HEK293 (cell line): ENCODE measurements around the gene SLC25A45.
A peak's percentile ranks its signal among the peaks of the same experiment; 100 is the strongest.

Experiments
- CTCF ChIA-PET: fragments of 350-600 bp; formaldehyde crosslinking; extraction: SDS; loops from one replicate; lab custom pipeline; 2021; ENCODE audit warnings: antibody characterized with exemption; lab: Yijun Ruan, JAX
- POLR2A ChIA-PET: fragments of 300-600 bp; formaldehyde crosslinking; extraction: SDS; loops from one replicate; lab custom pipeline; 2020; ENCODE audit warnings: antibody characterized with exemption, inconsistent platforms; lab: Yijun Ruan, JAX
- H3K27ac ChIP-seq: fragments of 200-500 bp; sonication (Bioruptor generic); 2 replicates; pipeline ENCODE4 v1.5.1; 2014; ENCODE audit warnings: low read depth, low read length, control low read depth, inconsistent platforms; ENCODE audit errors: extremely low read depth
- H3K36me3 ChIP-seq, 2 experiments: fragments of 200-500 bp in 1 of 2; sonication (Bioruptor generic) in 1 of 2; 1 replicate in 1 of 2; 2 replicates in 1 of 2; pipeline ENCODE4 v1.5.1; 2014 to 2017; ENCODE audit warnings: inconsistent platforms in 2 of 2, low read length in 2 of 2; ENCODE audit not compliant: control insufficient read depth in 2 of 2, insufficient read depth in 1 of 2
- H3K4me1 ChIP-seq: fragments of 200-500 bp; sonication (Bioruptor generic); 2 replicates; pipeline ENCODE4 v1.5.1; 2014; ENCODE audit warnings: mild to moderate bottlenecking, low read length, inconsistent platforms; ENCODE audit not compliant: control insufficient read depth, insufficient read depth
- H3K4me3 ChIP-seq: 2 replicates; pipeline ENCODE4 v1.5.1; 2011; ENCODE audit warnings: low read depth, mild to moderate bottlenecking, control low read depth, low read length, moderate library complexity
- H3K9me3 ChIP-seq: fragments of 200-500 bp; sonication (Bioruptor generic); 2 replicates; pipeline ENCODE4 v1.5.1; 2014; ENCODE audit warnings: low read depth, low read length, inconsistent platforms; ENCODE audit not compliant: control insufficient read depth, insufficient read depth
- INSM2 ChIP-seq: fragments of 450-650 bp; formaldehyde crosslinking; IDR thresholded peaks from 2 replicates; pipeline ENCODE4 v1.5.1; 2016; ENCODE audit warnings: missing biosample characterization, missing genetic modification characterization
- MYNN ChIP-seq: fragments of 450-650 bp; formaldehyde crosslinking; IDR thresholded peaks from 2 replicates; pipeline ENCODE4 v1.5.1; 2016; ENCODE audit warnings: missing biosample characterization, missing genetic modification characterization, borderline replicate concordance
- PRDM1 ChIP-seq: fragments of 450-650 bp; formaldehyde crosslinking; IDR thresholded peaks from 2 replicates; pipeline ENCODE4; 2016; ENCODE audit warnings: missing biosample characterization, missing genetic modification characterization
- TRIM28 ChIP-seq: IDR thresholded peaks from 2 replicates; pipeline ENCODE4 v1.6.1; 2011; ENCODE audit warnings: low read length, control low read depth, borderline replicate concordance
- ZFHX2 ChIP-seq: fragments of 450-650 bp; formaldehyde crosslinking; conservative IDR thresholded peaks from 2 replicates; pipeline ENCODE4 v1.5.1; 2016; ENCODE audit warnings: missing biosample characterization, missing genetic modification characterization
- ZNF184 ChIP-seq: fragments of 450-650 bp; IDR thresholded peaks from 2 replicates; pipeline ENCODE4 v1.5.1; 2018; ENCODE audit warnings: missing biosample characterization, mild to moderate bottlenecking, missing genetic modification characterization
- ZNF223 ChIP-seq: fragments of 450-650 bp; formaldehyde crosslinking; IDR thresholded peaks from 2 replicates; pipeline ENCODE4 v1.5.1; 2016; ENCODE audit warnings: missing biosample characterization, missing genetic modification characterization
- ZNF280D ChIP-seq: fragments of 450-650 bp; formaldehyde crosslinking; IDR thresholded peaks from 2 replicates; pipeline ENCODE4 v1.5.1; 2016; ENCODE audit warnings: missing biosample characterization, missing genetic modification characterization
- ZNF341 ChIP-seq: fragments of 450-650 bp; formaldehyde crosslinking; IDR thresholded peaks from 2 replicates; pipeline ENCODE4; 2016; ENCODE audit warnings: low read depth, missing biosample characterization, missing genetic modification characterization
- ZNF354C ChIP-seq: fragments of 450-650 bp; formaldehyde crosslinking; IDR thresholded peaks from 2 replicates; pipeline ENCODE4 v1.5.1; 2016; ENCODE audit warnings: missing biosample characterization, missing genetic modification characterization, low read depth, borderline replicate concordance
- ZNF510 ChIP-seq: fragments of 450-650 bp; formaldehyde crosslinking; IDR thresholded peaks from 2 replicates; pipeline ENCODE4 v1.5.1; 2018; ENCODE audit warnings: mild to moderate bottlenecking, missing genetic modification characterization, missing biosample characterization; ENCODE audit not compliant: insufficient replicate concordance
- ZNF701 ChIP-seq: fragments of 450-650 bp; formaldehyde crosslinking; IDR thresholded peaks from 2 replicates; pipeline ENCODE4 v1.5.1; 2016; ENCODE audit warnings: missing biosample characterization, missing genetic modification characterization
- ZNF707 ChIP-seq: fragments of 450-650 bp; formaldehyde crosslinking; IDR thresholded peaks from 2 replicates; pipeline ENCODE4 v1.5.1; 2016; ENCODE audit warnings: missing biosample characterization, missing genetic modification characterization
- ZNF843 ChIP-seq: fragments of 450-650 bp; formaldehyde crosslinking; IDR thresholded peaks from 2 replicates; pipeline ENCODE4 v1.5.1; 2016; ENCODE audit warnings: missing biosample characterization, missing genetic modification characterization

SLC25A45 gene

GRCh38 chr11:65341856-65342255 is 40.6 kb downstream of the SLC25A45 start (continued):
- TF ChIP-seq TRIM28 (no peak), ZNF701 (tag by site-specific recombination) (no peak), ZNF707 (tag by site-specific recombination) (no peak), INSM2 (tag by site-specific recombination) (no peak), ZNF223 (tag by site-specific recombination) (no peak)

- TF ChIP-seq ZNF354C (tag by site-specific recombination) = no peak
- TF ChIP-seq ZNF510 (tag by site-specific recombination) = no peak
- TF ChIP-seq ZNF184 = no peak
- TF ChIP-seq ZFHX2 (tag by site-specific recombination) = no peak
- TF ChIP-seq, all 188 proteins: peak for 0
- ChIA-PET CTCF (interaction anchor here (1.1 to 3.7 kb wide), 2 partner anchors 11 to 25 kb away, joined by 3 to 18 read pairs; no protein-coding TSS in a partner anchor), POLR2A (no interaction called here)
- H3K4me1 ChIP-seq = no peaks in the 10 kb centered on the region
- H3K4me3 ChIP-seq = no peak overlapping the region
- no peaks in the 10 kb centered on the region for H3K9me3 ChIP-seq
- H3K27ac ChIP-seq = no peak overlapping the region
- peaks cover 20 to 65% of the 10 kb centered on the region in 2 experiments; a peak in 2 of 3 replicates for H3K36me3 ChIP-seq
These were observed 42.2 kb downstream of the SLC25A45 start for GRCh38 chr11:65340226-65340625.

GRCh38 chr11:65338676-65339075 is 43.8 kb downstream of the SLC25A45 start:
- H3K27ac ChIP-seq = no peak overlapping the region
- no peaks in the 10 kb centered on the region for H3K4me1 ChIP-seq
- CTCF ChIA-PET = interaction anchor here (0.5 to 3.7 kb wide), 4 partner anchors 9 to 1361 kb away, joined by 3 to 18 read pairs (median 6); no protein-coding TSS in a partner anchor
- TF ChIP-seq ZNF280D (tag by site-specific recombination) (no peak), ZNF843 (tag by site-specific recombination) (no peak)
- POLR2A ChIA-PET = interaction anchor here (1.0 to 2.5 kb wide), 2 partner anchors 11 to 13 kb away, joined by 3 to 8 read pairs; no protein-coding TSS in a partner anchor
- H3K36me3 ChIP-seq = peaks cover 20 to 49% of the 10 kb centered on the region in 2 experiments; a peak in 2 of 3 replicates
- no peak overlapping the region for H3K4me3 ChIP-seq
- H3K9me3 ChIP-seq = no peaks in the 10 kb centered on the region

GRCh38 chr11:65334696-65335295 is 47.6 kb downstream of the SLC25A45 start:
- ChIA-PET CTCF (interaction anchor here (0.8 to 11.7 kb wide), 4 partner anchors 14 to 59 kb away, joined by 4 to 206 read pairs (median 8); partner anchors contain the start of gene CDC42EP2), POLR2A (interaction anchor here (0.5 to 3.1 kb wide), 9 partner anchors 8 to 164 kb away, joined by 3 to 24 read pairs (median 5); partner anchors contain the start of genes MALAT1, NEAT1, POLA2 and TIGD3)
- no peaks in the 10 kb centered on the region for H3K4me1 ChIP-seq
- H3K27ac ChIP-seq = peak overlapping the region; percentile 62
- peak overlapping the region; percentile 90 for H3K4me3 ChIP-seq
- no peaks in the 10 kb centered on the region for H3K9me3 ChIP-seq
- H3K36me3 ChIP-seq = peaks cover 0 to 13% of the 10 kb centered on the region in 2 experiments; a peak in 2 of 3 replicates
- peak; percentile 69 for TF ChIP-seq PRDM1 (tag by site-specific recombination)
- 0 out of 2 replicates have a peak, but pooled peaks have one; percentile 11 for TF ChIP-seq ZNF341 (tag by site-specific recombination)
- no peak for TF ChIP-seq MYNN (tag by site-specific recombination)
